D721Med (cell line): Measurements from ENCODE around the gene NCF2.
A peak's percentile ranks its signal among the peaks of the same experiment; 100 is the strongest.

Source experiments
- DNase-seq: peaks from one replicate; pipeline ENCODE4 v3.0.0; 2011; ENCODE audit warnings: low spot score; ENCODE audit not compliant: insufficient read length
- FAIRE-seq: peaks from 2 replicates; lab custom pipeline; 2011; peaks lifted over from hg19 to GRCh38; lab: Jason Lieb, UNC
- TF ChIP-seq, protein P1 (sequence below): IDR thresholded peaks from 2 replicates; pipeline ENCODE4 v1.5.1; 2012; ENCODE audit warnings: mild to moderate bottlenecking, control low read depth; ENCODE audit not compliant: insufficient read depth; ENCODE audit errors: missing control alignments

NCF2 gene

DNA sequence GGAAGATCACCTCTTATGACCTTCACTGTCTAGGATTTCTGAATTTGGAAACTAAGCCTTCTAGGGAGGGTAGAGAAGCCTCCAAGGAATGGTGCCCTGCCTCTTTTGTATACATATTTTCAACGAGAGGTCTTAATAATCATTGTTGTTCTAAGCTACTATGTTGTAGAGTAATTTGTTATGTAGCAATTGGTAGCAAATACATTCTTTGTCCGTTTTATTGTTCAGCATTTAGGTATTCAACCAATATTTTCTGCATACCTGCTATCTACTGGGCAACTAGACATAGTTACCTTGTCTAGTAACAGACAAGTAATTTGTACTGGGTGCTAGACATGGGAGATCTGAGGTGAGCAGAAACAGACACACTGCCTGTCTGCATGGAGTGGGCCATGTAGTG, 20.8 kb upstream of the NCF2 start:
- FAIRE-seq, result no peak

DNA sequence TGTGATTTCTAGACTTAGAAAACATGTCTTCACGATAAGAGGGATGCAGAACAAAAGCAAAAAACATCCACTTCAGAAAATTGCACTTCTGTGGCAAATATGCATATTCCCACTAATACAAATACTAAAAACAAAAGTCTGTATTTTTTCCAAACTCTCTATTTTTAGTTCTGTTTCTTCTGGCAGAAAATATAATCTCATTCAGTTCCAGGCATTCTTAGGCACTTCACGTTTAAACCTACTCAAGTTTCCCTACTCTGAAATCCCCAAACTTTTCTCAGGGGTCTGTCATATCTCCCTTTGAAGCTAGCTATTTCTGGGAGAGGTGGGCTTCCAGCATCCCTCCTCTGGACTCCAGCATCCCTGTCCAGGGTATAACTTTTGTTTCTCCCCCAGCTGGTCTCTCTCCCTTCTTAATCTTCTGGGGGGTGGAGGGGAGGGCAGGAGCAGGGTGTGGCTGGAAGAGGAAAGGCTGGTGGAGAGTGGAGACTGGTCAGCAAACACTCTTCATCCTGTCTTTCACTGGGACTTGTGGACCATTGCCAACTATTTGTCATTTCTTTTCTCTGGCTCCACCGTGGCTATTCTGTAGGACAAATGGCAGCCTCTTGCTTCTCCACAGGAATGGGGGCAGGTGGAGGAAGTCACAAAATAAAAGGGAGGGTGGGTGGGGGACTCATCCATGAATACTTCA, 19.6 kb upstream of the NCF2 start:
- no peak for FAIRE-seq
- TF ChIP-seq, protein P1, sequence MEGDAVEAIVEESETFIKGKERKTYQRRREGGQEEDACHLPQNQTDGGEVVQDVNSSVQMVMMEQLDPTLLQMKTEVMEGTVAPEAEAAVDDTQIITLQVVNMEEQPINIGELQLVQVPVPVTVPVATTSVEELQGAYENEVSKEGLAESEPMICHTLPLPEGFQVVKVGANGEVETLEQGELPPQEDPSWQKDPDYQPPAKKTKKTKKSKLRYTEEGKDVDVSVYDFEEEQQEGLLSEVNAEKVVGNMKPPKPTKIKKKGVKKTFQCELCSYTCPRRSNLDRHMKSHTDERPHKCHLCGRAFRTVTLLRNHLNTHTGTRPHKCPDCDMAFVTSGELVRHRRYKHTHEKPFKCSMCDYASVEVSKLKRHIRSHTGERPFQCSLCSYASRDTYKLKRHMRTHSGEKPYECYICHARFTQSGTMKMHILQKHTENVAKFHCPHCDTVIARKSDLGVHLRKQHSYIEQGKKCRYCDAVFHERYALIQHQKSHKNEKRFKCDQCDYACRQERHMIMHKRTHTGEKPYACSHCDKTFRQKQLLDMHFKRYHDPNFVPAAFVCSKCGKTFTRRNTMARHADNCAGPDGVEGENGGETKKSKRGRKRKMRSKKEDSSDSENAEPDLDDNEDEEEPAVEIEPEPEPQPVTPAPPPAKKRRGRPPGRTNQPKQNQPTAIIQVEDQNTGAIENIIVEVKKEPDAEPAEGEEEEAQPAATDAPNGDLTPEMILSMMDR, result no peak
- no peak for DNase-seq

More for the DNA sequence above, 20.8 kb upstream of the NCF2 start:
- no peak for DNase-seq
- TF ChIP-seq, protein P1, result no peak

DNA sequence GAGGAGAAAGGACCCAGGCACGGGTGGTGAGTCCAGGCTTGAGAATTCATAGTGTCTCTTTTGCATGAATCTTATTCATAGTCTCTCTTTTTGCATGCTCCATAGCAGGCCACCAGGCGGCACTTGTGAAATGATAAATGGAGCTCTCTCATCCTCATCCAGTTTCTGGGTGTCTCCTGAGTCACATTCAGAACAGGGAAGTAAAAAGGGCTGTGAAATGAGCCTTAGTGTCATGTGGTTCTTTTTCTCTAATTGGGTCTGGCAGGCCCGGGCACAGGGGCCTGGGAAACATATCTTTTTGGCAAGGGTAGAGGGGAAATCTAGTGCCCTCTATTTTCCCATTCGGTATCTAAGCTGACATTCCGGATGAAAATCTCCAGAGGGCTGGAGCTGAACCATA, 19.1 kb upstream of the NCF2 start:
- DNase-seq (no peak), FAIRE-seq (no peak)
- TF ChIP-seq, protein P1, result peak; percentile 47

DNA sequence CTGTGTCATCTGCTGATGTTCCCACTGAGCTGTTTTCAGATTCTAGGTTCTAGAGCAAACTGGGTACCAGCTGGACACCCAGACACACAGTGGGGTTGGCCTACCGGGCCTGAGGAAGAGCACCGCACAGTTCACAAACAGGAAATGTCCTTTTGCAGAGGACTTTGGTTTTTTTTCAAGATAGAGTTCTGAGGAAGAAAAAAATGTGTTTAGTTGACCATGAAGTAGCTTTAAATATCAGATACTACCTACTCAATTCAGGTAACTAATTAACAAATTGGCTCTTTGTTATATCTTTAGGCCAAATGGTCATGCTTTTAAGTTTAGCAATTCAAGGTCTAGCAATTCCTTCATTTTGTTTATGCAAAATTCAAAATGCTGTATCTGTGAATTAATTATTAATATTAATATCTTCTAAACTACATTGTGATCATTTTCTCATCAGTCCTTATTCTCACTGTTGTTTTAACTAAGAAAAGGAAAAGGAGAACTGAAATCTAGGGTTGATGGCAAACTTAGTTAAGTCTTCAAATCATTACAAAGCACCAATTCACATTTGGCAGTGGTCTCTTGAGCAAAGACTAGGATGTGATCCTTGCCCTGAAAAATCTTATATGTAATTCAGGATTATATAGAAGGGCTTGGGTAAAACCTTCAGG, 17.2 kb upstream of the NCF2 start:
- TF ChIP-seq, protein P1, result no peak
- DNase-seq, result no peak
- no peak for FAIRE-seq

DNA sequence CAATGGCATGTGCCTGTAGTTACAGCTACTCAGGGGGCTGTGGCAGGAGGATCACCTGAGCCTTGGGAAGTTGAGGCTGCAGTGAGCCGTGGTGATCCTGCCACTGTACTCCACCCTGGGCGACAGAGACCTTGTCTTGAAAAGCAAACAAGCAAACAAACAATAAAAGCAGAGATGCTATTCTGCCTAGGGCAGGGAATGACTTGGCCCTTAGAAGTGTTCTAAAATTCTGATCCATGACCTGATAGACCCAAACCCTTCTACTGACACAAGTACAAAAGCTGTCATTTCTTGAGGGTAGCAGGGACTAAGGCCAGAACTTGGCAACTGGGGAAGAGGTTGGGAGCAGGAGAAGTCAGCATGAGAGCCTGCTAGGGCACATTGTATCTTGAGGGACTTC, 15.6 kb upstream of the NCF2 start:
- FAIRE-seq (no peak), DNase-seq (no peak)
- TF ChIP-seq, protein P1, result no peak

DNA sequence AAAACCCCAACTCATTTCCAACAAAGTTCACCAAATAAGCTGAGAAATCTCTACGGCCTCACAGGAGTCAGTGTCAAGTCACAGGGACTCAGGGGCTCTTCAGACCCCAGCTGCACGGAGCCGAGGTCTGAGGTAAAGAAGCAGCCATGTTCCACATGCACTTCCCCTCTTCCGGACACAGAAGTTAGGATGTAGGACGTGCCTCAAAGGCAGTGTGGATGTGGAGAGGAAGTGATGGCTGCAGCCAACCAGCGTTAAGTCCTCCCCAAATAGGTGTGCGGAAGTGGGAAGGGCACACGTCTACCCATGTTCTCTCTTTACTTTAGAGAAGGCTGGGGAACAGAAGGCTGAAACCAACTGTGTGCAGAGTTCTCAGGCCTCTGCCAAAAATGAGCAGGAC, 14.6 kb upstream of the NCF2 start:
- DNase-seq (no peak), FAIRE-seq (no peak)
- TF ChIP-seq, protein P1, result no peak
